KMS-11 (cell line): Measurements from ENCODE around the gene CABP5.
"Not testable (repeated sequence)": the region's sequence is repeated elsewhere in the genome, so short reads cannot be mapped to it uniquely, and the experiment has no call there.

Experiments
- H2AFZ ChIP-seq: fragments of 200-600 bp; sonication (generic); 2 replicates; pipeline ENCODE4 v1.6.1; 2016; ENCODE audit warnings: antibody characterized with exemption, mixed run types, low read depth
- H3K27ac ChIP-seq: fragments of 200-600 bp; sonication (generic); 2 replicates; pipeline ENCODE4 v1.6.1; 2016; ENCODE audit warnings: mild to moderate bottlenecking, mixed run types
- H3K27me3 ChIP-seq: fragments of 200-600 bp; sonication (generic); 2 replicates; pipeline ENCODE4 v1.6.1; 2017; ENCODE audit warnings: mild to moderate bottlenecking, low read depth, mixed run types, moderate library complexity; ENCODE audit not compliant: insufficient read depth
- H3K36me3 ChIP-seq: fragments of 200-600 bp; sonication (generic); 2 replicates; pipeline ENCODE4 v1.6.1; 2017; ENCODE audit warnings: mild to moderate bottlenecking, mixed run types; ENCODE audit not compliant: insufficient read depth
- H3K4me1 ChIP-seq: fragments of 200-600 bp; sonication (generic); 2 replicates; pipeline ENCODE4 v1.6.1; 2016; ENCODE audit warnings: mild to moderate bottlenecking, low read depth, mixed run types; ENCODE audit not compliant: poor library complexity, severe bottlenecking
- H3K4me2 ChIP-seq: fragments of 200-600 bp; sonication (generic); 2 replicates; pipeline ENCODE4 v1.7.0; 2016; ENCODE audit warnings: mild to moderate bottlenecking, mixed run types
- H3K4me3 ChIP-seq: fragments of 200-600 bp; sonication (generic); IDR thresholded peaks from 2 replicates; pipeline ENCODE4 v1.6.1; 2017; ENCODE audit warnings: low read depth, low read length, mixed read lengths; ENCODE audit not compliant: insufficient read depth
- H3K79me2 ChIP-seq: fragments of 200-600 bp; sonication (generic); 2 replicates; pipeline ENCODE4 v1.6.1; 2016; ENCODE audit warnings: low read depth, mixed run types; ENCODE audit not compliant: insufficient read depth
- H3K9ac ChIP-seq: fragments of 200-600 bp; sonication (generic); 2 replicates; pipeline ENCODE4 v1.6.1; 2016; ENCODE audit warnings: mild to moderate bottlenecking, mixed run types
- H4K20me1 ChIP-seq: fragments of 200-600 bp; sonication (generic); 2 replicates; pipeline ENCODE4 v1.6.1; 2016; ENCODE audit warnings: mild to moderate bottlenecking, mixed run types; ENCODE audit not compliant: insufficient read depth
- CTCF ChIP-seq: fragments of 200-600 bp; sonication (generic); conservative IDR thresholded peaks from 2 replicates; pipeline ENCODE4 v1.6.1; 2017; ENCODE audit warnings: low read depth, mild to moderate bottlenecking, antibody characterized with exemption, low read length, moderate library complexity, mixed read lengths

CABP5 gene

GRCh38 chr19:48085076-48085475, 41.2 kb upstream of the CABP5 start:
- Histone ChIP-seq H3K79me2 (no peaks in the 10 kb centered on the region), H3K4me1 (no peaks in the 10 kb centered on the region), H3K4me2 (no peak overlapping the region), H3K27ac (no peak overlapping the region), H3K27me3 (peaks cover 2% of the 10 kb centered on the region), H3K36me3 (no peaks in the 10 kb centered on the region), H2AFZ (no peak overlapping the region), H3K4me3 (no peak overlapping the region), H3K9ac (no peak overlapping the region), H4K20me1 (no peaks in the 10 kb centered on the region)
- no peak for TF ChIP-seq CTCF

- Histone ChIP-seq H3K79me2 (no peaks in the 10 kb centered on the region), H2AFZ (no peak overlapping the region), H3K27me3 (no peaks in the 10 kb centered on the region; the same call in 1 of the 2 replicates), H4K20me1 (no peaks in the 10 kb centered on the region), H3K4me1 (no peaks in the 10 kb centered on the region), H3K27ac (no peak overlapping the region), H3K4me2 (no peak overlapping the region), H3K36me3 (no peaks in the 10 kb centered on the region), H3K9ac (no peak overlapping the region), H3K4me3 (no peak overlapping the region)
- no peak for TF ChIP-seq CTCF
Measured at GRCh38 chr19:48081106-48081505, 37.2 kb upstream of the CABP5 start.

GRCh38 chr19:48070177-48070769, 26.4 kb upstream of the CABP5 start:
- not testable (repeated sequence) for H4K20me1 ChIP-seq, H3K9ac ChIP-seq, H2AFZ ChIP-seq, H3K4me1 ChIP-seq, H3K4me3 ChIP-seq, H3K79me2 ChIP-seq, H3K4me2 ChIP-seq, H3K27ac ChIP-seq, H3K36me3 ChIP-seq
- peaks cover 17% of the 10 kb centered on the region; the same call in 1 of the 2 replicates for H3K27me3 ChIP-seq

- no peaks in the 10 kb centered on the region for H4K20me1 ChIP-seq
- no peaks in the 10 kb centered on the region for H3K79me2 ChIP-seq
- H3K4me2 ChIP-seq, result no peak overlapping the region
- H3K27ac ChIP-seq, result no peak overlapping the region
- no peak for TF ChIP-seq CTCF
- H3K9ac ChIP-seq, result no peak overlapping the region
- H3K4me1 ChIP-seq, result no peaks in the 10 kb centered on the region
- no peak overlapping the region for H3K4me3 ChIP-seq
- H2AFZ ChIP-seq, result no peak overlapping the region
- no peaks in the 10 kb centered on the region for H3K36me3 ChIP-seq
- H3K27me3 ChIP-seq, result peaks cover 17% of the 10 kb centered on the region; the same call in 1 of the 2 replicates
Measured at GRCh38 chr19:48069435-48069834, 25.6 kb upstream of the CABP5 start.

GRCh38 chr19:48064509-48064908, 20.6 kb upstream of the CABP5 start:
- Histone ChIP-seq H3K27ac (no peak overlapping the region), H3K4me1 (no peaks in the 10 kb centered on the region), H4K20me1 (no peaks in the 10 kb centered on the region), H3K9ac (no peak overlapping the region), H3K79me2 (no peaks in the 10 kb centered on the region), H3K36me3 (no peaks in the 10 kb centered on the region), H2AFZ (no peak overlapping the region), H3K4me2 (no peak overlapping the region), H3K4me3 (no peak overlapping the region), H3K27me3 (peaks cover 14% of the 10 kb centered on the region)
- no peak for TF ChIP-seq CTCF
